ENCODE data around the gene CFAP251. TPM values are rescaled to one million over a fixed set of nuclear protein-coding genes. Genes with fewer than 3 reads are reported as not detected.

CFAP251 gene
- total RNA-seq, 1 experiment from 2014 or later, result 0.24 TPM

DNA sequence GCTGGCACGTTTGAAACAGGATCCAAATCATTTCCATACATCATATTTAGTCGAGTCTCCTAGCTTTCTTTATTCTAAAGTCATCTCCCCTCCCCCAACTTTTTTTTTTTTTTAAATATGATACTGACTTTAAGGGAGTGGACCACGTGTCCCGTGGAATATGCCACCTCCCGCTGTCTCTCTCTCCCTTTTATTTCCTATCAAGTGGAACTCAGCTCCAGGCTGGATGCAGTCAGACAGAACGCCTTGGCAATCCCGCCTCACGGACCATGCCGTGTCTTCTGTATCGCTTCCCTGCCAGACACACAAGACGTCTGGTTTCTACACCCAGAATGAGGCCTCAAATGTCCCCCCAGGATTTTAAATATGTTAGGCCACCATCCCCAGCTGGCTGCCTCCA, 124.5 kb downstream of the CFAP251 start:
- H3K27me3 ChIP-seq (ENCODE audit: control insufficient read depth, insufficient read depth, low read length), result no peaks in the 10 kb centered on the region
- H3K4me3 ChIP-seq (ENCODE audit: insufficient read depth, low read depth, low read length), result no peak overlapping the region
- no peak for DNase-seq
- H3K36me3 ChIP-seq (replicated peaks; ENCODE audit: control insufficient read depth, insufficient read depth, low read length), result peaks cover 2% of the 10 kb centered on the region

DNA sequence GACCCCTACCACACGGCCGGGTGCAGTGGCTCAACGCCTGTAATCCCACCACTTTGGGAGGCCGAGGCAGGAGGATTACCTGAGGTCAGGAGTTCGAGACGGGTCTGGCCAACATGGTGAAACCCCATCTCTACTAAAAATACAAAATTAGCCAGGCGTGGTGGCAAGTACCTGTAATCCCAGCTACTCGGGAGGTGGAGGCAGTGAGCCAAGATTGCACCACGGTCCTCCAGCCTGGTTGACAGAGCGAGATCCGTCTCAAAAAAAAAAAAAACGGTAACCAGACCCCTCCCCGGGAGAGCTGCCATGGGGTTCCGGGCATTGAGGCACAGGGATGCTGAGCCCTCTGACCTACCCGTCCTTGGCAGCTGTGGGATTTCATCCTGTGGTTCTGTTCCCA, 125.1 kb downstream of the CFAP251 start:
- DNase-seq, result no peak

DNA sequence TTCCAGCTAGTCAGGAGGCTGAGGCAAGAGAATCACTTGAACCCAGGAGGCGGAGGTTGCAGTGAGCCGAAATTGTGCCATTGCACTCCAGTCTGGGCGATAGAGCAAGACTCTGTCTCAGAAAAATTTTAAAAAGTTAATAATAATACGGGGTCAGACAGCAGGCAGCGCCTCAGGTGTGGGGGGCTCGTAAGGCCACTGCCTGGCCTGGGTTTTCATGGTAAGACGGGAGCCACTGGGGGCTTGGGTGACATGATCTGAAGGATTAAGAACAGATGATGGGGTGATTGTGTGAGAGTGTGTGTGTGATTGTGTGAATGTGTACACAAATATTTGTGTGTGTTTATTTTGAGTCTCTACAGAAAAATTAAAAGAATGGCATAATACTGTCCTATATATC, 126.9 kb downstream of the CFAP251 start:
- H3K4me3 ChIP-seq (ENCODE audit: insufficient read depth, low read depth, low read length), result no peak overlapping the region
- DNase-seq, result no peak
- no peaks in the 10 kb centered on the region; the same call in none of the 2 replicates for H3K36me3 ChIP-seq (replicated peaks; ENCODE audit: control insufficient read depth, insufficient read depth, low read length)

More for the DNA sequence above, 125.1 kb downstream of the CFAP251 start:
- Histone ChIP-seq H3K36me3 (replicated peaks; ENCODE audit: control insufficient read depth, insufficient read depth, low read length) (peaks cover under 1% of the 10 kb centered on the region), H3K27me3 (ENCODE audit: control insufficient read depth, insufficient read depth, low read length) (no peaks in the 10 kb centered on the region), H3K4me3 (ENCODE audit: insufficient read depth, low read depth, low read length) (no peak overlapping the region)

DNA sequence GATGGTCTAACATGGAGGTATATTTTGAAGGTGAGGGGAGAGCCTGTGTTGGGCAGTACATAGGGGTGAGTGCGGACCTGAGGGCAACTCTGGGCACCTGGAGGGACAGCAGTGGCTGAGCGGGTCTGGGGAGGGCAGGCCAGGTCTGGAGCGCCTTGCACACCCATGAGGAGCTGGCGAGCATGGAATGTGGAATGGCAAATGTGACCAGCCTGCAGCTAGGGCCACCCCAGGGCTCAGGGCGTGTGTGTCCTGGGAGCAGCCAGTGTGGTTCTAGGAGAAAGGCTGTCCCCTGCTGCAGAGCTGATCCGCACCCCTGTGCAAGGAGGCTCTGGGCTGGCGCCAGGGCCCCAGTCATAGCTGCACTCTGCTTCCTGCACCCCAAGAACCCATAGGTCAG, 127.8 kb downstream of the CFAP251 start:
- DNase-seq, result no peak
- no peak overlapping the region for H3K4me3 ChIP-seq (ENCODE audit: insufficient read depth, low read depth, low read length)
- H3K36me3 ChIP-seq (replicated peaks; ENCODE audit: control insufficient read depth, insufficient read depth, low read length), result peaks cover under 1% of the 10 kb centered on the region
- no peaks in the 10 kb centered on the region for H3K27me3 ChIP-seq (ENCODE audit: control insufficient read depth, insufficient read depth, low read length)

More for the DNA sequence above, 126.9 kb downstream of the CFAP251 start:
- H3K27me3 ChIP-seq (ENCODE audit: control insufficient read depth, insufficient read depth, low read length), result no peaks in the 10 kb centered on the region

DNA sequence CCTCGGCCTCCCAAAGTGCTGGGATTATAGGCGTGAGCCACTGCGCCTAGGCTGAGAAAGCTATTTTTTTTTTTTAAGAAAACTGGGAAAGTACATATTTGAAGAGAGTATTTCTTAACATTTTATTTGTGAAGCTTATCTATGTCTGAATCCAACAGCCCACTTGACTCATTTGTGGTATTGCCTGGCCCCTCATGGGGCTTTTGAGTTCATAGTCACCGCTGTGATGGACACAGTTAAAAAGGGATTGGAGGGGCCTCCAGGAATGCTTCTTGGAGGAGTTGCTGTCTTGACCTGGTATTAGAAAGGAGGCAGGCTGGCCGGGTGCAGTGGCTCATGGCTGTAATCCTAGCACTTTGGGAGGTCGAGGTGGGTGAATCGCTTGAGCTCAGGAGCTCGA, 129.8 kb downstream of the CFAP251 start:
- H3K27me3 ChIP-seq (ENCODE audit: control insufficient read depth, insufficient read depth, low read length), result no peaks in the 10 kb centered on the region
- DNase-seq, result no peak
- no peak overlapping the region for H3K4me3 ChIP-seq (ENCODE audit: insufficient read depth, low read depth, low read length)
- peaks cover 1% of the 10 kb centered on the region for H3K36me3 ChIP-seq (replicated peaks; ENCODE audit: control insufficient read depth, insufficient read depth, low read length)

- Histone ChIP-seq H3K27me3 (ENCODE audit: control insufficient read depth, insufficient read depth, low read length) (no peaks in the 10 kb centered on the region), H3K4me3 (ENCODE audit: insufficient read depth, low read depth, low read length) (no peak overlapping the region), H3K36me3 (replicated peaks; ENCODE audit: control insufficient read depth, insufficient read depth, low read length) (peaks cover 2% of the 10 kb centered on the region)
- DNase-seq, result no peak
These were observed 131.4 kb downstream of the CFAP251 start for GRCh38 chr12:122049827-122050226.

- Histone ChIP-seq H3K36me3 (replicated peaks; ENCODE audit: control insufficient read depth, insufficient read depth, low read length) (peaks cover 7% of the 10 kb centered on the region), H3K27me3 (ENCODE audit: control insufficient read depth, insufficient read depth, low read length) (no peaks in the 10 kb centered on the region), H3K4me3 (ENCODE audit: insufficient read depth, low read depth, low read length) (no peak overlapping the region)
- no peak for DNase-seq
These were observed 132.3 kb downstream of the CFAP251 start for GRCh38 chr12:122050706-122051105.

GRCh38 chr12:122051231-122051876, 133.0 kb downstream of the CFAP251 start:
- no peak for DNase-seq
- H3K4me3 ChIP-seq (ENCODE audit: insufficient read depth, low read depth, low read length), result no peak overlapping the region
- H3K27me3 ChIP-seq (ENCODE audit: control insufficient read depth, insufficient read depth, low read length), result no peaks in the 10 kb centered on the region
- H3K36me3 ChIP-seq (replicated peaks; ENCODE audit: control insufficient read depth, insufficient read depth, low read length), result peaks cover 7% of the 10 kb centered on the region

DNA sequence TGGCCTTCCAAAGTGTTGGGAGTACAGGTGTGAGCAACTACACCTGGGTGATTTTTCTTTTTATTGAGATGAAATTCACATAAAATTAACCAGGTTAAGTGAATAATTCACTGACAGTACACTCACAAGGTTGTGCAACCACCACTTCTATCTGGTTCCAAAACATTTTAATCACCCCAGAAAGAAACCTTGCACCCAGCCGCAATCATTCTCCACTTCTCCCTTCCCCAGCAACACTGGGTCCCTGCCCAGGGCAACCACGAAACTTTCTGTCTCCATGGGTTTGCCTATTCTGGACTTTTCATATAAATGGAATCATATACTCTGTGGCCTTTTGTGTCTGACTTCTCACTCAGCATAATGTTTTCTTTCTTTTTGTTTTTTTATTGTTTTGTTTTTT, 133.9 kb downstream of the CFAP251 start:
- DNase-seq, result no peak
- H3K36me3 ChIP-seq (replicated peaks; ENCODE audit: control insufficient read depth, insufficient read depth, low read length), result peaks cover 10% of the 10 kb centered on the region
- no peak overlapping the region for H3K4me3 ChIP-seq (ENCODE audit: insufficient read depth, low read depth, low read length)
- no peaks in the 10 kb centered on the region for H3K27me3 ChIP-seq (ENCODE audit: control insufficient read depth, insufficient read depth, low read length)

Other genes starting within 250 kb of the CFAP251 start
- 0.31 and 1.5 TPM in 2 replicates for gene MORN3, start 248.9 kb upstream of the CFAP251 start, total RNA-seq (2014; rRNA removed; shearing (Covaris generic))
- gene TMEM120B, start 205.8 kb upstream of the CFAP251 start, total RNA-seq (2014; rRNA removed; shearing (Covaris generic)), result 23.8 and 33.6 TPM in 2 replicates
- 23.8 and 25.5 TPM in 2 replicates for gene RHOF, start 124.9 kb upstream of the CFAP251 start, total RNA-seq (2014; rRNA removed; shearing (Covaris generic))
- 3.5 and 4.6 TPM in 2 replicates for gene SETD1B, start 114.6 kb upstream of the CFAP251 start, total RNA-seq (2014; rRNA removed; shearing (Covaris generic))
- gene HPD, start 59.7 kb upstream of the CFAP251 start, total RNA-seq (2014; rRNA removed; shearing (Covaris generic)), result 0.80 and 1.1 TPM in 2 replicates
- gene PSMD9, start 29.8 kb upstream of the CFAP251 start, total RNA-seq (2014; rRNA removed; shearing (Covaris generic)), result 39.2 and 61.2 TPM in 2 replicates
- 10.6 and 11.2 TPM in 2 replicates for gene BCL7A, start 103.3 kb downstream of the CFAP251 start, total RNA-seq (2014; rRNA removed; shearing (Covaris generic))
- gene MLXIP, start 160.2 kb downstream of the CFAP251 start, total RNA-seq (2014; rRNA removed; shearing (Covaris generic)), result 29.7 and 49.8 TPM in 2 replicates

All from H7 (cell line).